IMR-90 (cell line): Measurements from ENCODE around the gene RRP36. TPM values are rescaled to one million over a fixed set of nuclear protein-coding genes. Genes with fewer than 3 reads are reported as not detected.

Experiments
- ATAC-seq: fragments of 200-7000 bp; cut with Tn5 transposase; 2 replicates; pipeline ENCODE4 v1.9.1; 2020; ENCODE audit warnings: low read depth, mild to moderate bottlenecking, moderate library complexity
- BruUV-seq: library from RNA; stranded (reverse); fragments of 400-500 nt; replicated peaks from 2 replicates; lab custom pipeline; 2021; lab: Mats Ljungman, UMichigan
- CTCF ChIA-PET: fragments of 300-600 bp; formaldehyde crosslinking; extraction: SDS; loops from one replicate; lab custom pipeline; 2021; ENCODE audit warnings: antibody characterized with exemption; lab: Yijun Ruan, JAX
- POLR2A ChIA-PET: fragments of 300-600 bp; sonication (Branson Sonifier 250); formaldehyde crosslinking; loops from one replicate; lab custom pipeline; 2022; ENCODE audit warnings: antibody characterized with exemption; ENCODE audit not compliant: unreplicated experiment; lab: Charles Lee
- DNase-seq: peaks from one replicate; pipeline ENCODE4 v3.0.0; 2013
- H2AFZ ChIP-seq: replicated peaks from 2 replicates; pipeline ENCODE3; 2013; ENCODE audit warnings: low read length, mild to moderate bottlenecking; ENCODE audit not compliant: poor library complexity
- H2AK5ac ChIP-seq: 2 replicates; pipeline ENCODE4 v1.6.1; 2013; ENCODE audit warnings: low read depth, low read length, inconsistent platforms
- H2AK9ac ChIP-seq: replicated peaks from 2 replicates; pipeline ENCODE3; 2013; ENCODE audit warnings: mild to moderate bottlenecking, low read depth, low read length, moderate library complexity; ENCODE audit not compliant: poor library complexity
- H2BK120ac ChIP-seq: 2 replicates; pipeline ENCODE4 v1.6.1; 2013; ENCODE audit warnings: low read depth, low read length, inconsistent platforms
- H2BK15ac ChIP-seq: 3 replicates; pipeline ENCODE4 v1.6.1; 2013; ENCODE audit warnings: low read depth, low read length, inconsistent platforms
- H2BK20ac ChIP-seq: 2 replicates; pipeline ENCODE4 v1.6.1; 2013; ENCODE audit warnings: low read depth, mild to moderate bottlenecking, inconsistent platforms, low read length, moderate library complexity
- H2BK5ac ChIP-seq: 2 replicates; pipeline ENCODE4 v1.6.1; 2013; ENCODE audit warnings: mild to moderate bottlenecking, low read depth, low read length, inconsistent platforms; ENCODE audit not compliant: poor library complexity, severe bottlenecking
- H3K14ac ChIP-seq: replicated peaks from 2 replicates; pipeline ENCODE4 v1.6.1; 2013; ENCODE audit warnings: low read depth, low read length, inconsistent platforms
- H3K18ac ChIP-seq: 2 replicates; pipeline ENCODE4 v1.6.1; 2013; ENCODE audit warnings: low read depth, low read length, control low read depth
- H3K23ac ChIP-seq: 2 replicates; pipeline ENCODE4 v1.6.1; 2013; ENCODE audit warnings: low read depth, low read length, inconsistent platforms
- H3K27ac ChIP-seq: 2 replicates; pipeline ENCODE4 v1.5.1; 2013; ENCODE audit warnings: mild to moderate bottlenecking, control low read depth, low read length; ENCODE audit not compliant: insufficient read depth
- H3K27me3 ChIP-seq: 2 replicates; pipeline ENCODE4 v1.6.1; 2013; ENCODE audit warnings: low read length; ENCODE audit not compliant: control insufficient read depth, insufficient read depth
- H3K36me3 ChIP-seq: 2 replicates; pipeline ENCODE4 v1.6.1; 2013; ENCODE audit warnings: low read length, mixed read lengths; ENCODE audit not compliant: control insufficient read depth, insufficient read depth
- H3K4ac ChIP-seq: 2 replicates; pipeline ENCODE4 v1.6.1; 2013; ENCODE audit warnings: low read depth, low read length, inconsistent platforms
- H3K4me1 ChIP-seq: 2 replicates; pipeline ENCODE4 v1.6.1; 2013; ENCODE audit warnings: low read length, mixed read lengths; ENCODE audit not compliant: control insufficient read depth, insufficient read depth
- H3K4me2 ChIP-seq: 2 replicates; pipeline ENCODE4 v1.6.1; 2013; ENCODE audit warnings: low read depth, mild to moderate bottlenecking, control low read depth, low read length, moderate library complexity
- H3K4me3 ChIP-seq: 2 replicates; pipeline ENCODE4 v1.5.1; 2013; ENCODE audit warnings: low read depth, mild to moderate bottlenecking, control low read depth, low read length, moderate library complexity; ENCODE audit not compliant: insufficient read depth
- H3K56ac ChIP-seq: 2 replicates; pipeline ENCODE4 v1.6.1; 2013; ENCODE audit warnings: low read length, inconsistent platforms; ENCODE audit not compliant: insufficient read depth; ENCODE audit errors: extremely low read depth
- H3K79me1 ChIP-seq, 2 experiments: 2 replicates each; pipeline ENCODE4 v1.6.1; 2013; ENCODE audit warnings: low read length in 2 of 2, inconsistent platforms in 1 of 2, low read depth in 1 of 2
- H3K9ac ChIP-seq: 2 replicates; pipeline ENCODE4 v1.6.1; 2013; ENCODE audit warnings: low read depth, low read length, control low read depth
- H3K9me1 ChIP-seq: 2 replicates; pipeline ENCODE4 v1.6.1; 2013; ENCODE audit warnings: low read length, inconsistent platforms; ENCODE audit not compliant: insufficient read depth
- H3K9me3 ChIP-seq: 2 replicates; pipeline ENCODE4 v1.6.1; 2013; ENCODE audit warnings: low read length; ENCODE audit not compliant: control insufficient read depth, insufficient read depth
- H4K20me1 ChIP-seq: 2 replicates; pipeline ENCODE4 v1.6.1; 2013; ENCODE audit warnings: low read length, inconsistent platforms; ENCODE audit not compliant: insufficient read depth
- H4K5ac ChIP-seq: 2 replicates; pipeline ENCODE4 v1.6.1; 2013; ENCODE audit warnings: mild to moderate bottlenecking, low read depth, low read length, control low read depth
- H4K8ac ChIP-seq, 2 experiments: 2 replicates each; pipeline ENCODE4 v1.6.1; 2013; ENCODE audit warnings: low read depth in 2 of 2, low read length in 2 of 2, control low read depth in 1 of 2, inconsistent platforms in 1 of 2
- H4K91ac ChIP-seq: 2 replicates; pipeline ENCODE4 v1.6.1; 2013; ENCODE audit warnings: low read depth, low read length, inconsistent platforms; ENCODE audit not compliant: insufficient read depth
- BHLHE40 ChIP-seq: fragments of 150-350 bp; IDR thresholded peaks from 2 replicates; pipeline ENCODE4 v1.6.1; 2016; ENCODE audit warnings: mild to moderate bottlenecking, low read depth, low read length
- CEBPB ChIP-seq: IDR thresholded peaks from 2 replicates; pipeline ENCODE4 v1.6.1; 2012; ENCODE audit warnings: low read depth, low read length, improper control_type of control experiment
- CHD1 ChIP-seq: IDR thresholded peaks from 2 replicates; pipeline ENCODE4 v1.6.1; 2012; ENCODE audit warnings: low read depth, low read length, improper control_type of control experiment
- CTCF ChIP-seq: conservative IDR thresholded peaks from 2 replicates; pipeline ENCODE4 v1.5.1; 2012; ENCODE audit warnings: mild to moderate bottlenecking, low read depth, low read length, improper control_type of control experiment
- ELK1 ChIP-seq: fragments of 150-350 bp; IDR thresholded peaks from 2 replicates; pipeline ENCODE4 v1.6.1; 2016; ENCODE audit warnings: low read depth, mild to moderate bottlenecking, low read length, moderate library complexity, borderline replicate concordance
- FOS ChIP-seq: fragments of 150-350 bp; IDR thresholded peaks from 2 replicates; pipeline ENCODE4 v1.6.1; 2016; ENCODE audit warnings: low read depth, low read length
- MAFK ChIP-seq: IDR thresholded peaks from 2 replicates; pipeline ENCODE4 v1.6.1; 2012; ENCODE audit warnings: low read depth, low read length, improper control_type of control experiment
- MAZ ChIP-seq: IDR thresholded peaks from 2 replicates; pipeline ENCODE4 v1.6.1; 2012; ENCODE audit warnings: low read depth, mild to moderate bottlenecking, low read length, improper control_type of control experiment, moderate library complexity, borderline replicate concordance
- MXI1 ChIP-seq: IDR thresholded peaks from 2 replicates; pipeline ENCODE4 v1.6.1; 2012; ENCODE audit warnings: low read depth, mild to moderate bottlenecking, low read length, moderate library complexity, borderline replicate concordance
- NFE2L2 ChIP-seq: fragments of 150-350 bp; IDR thresholded peaks from 2 replicates; pipeline ENCODE4 v1.6.1; 2016; ENCODE audit warnings: low read depth, mild to moderate bottlenecking, low read length
- POLR2A ChIP-seq: IDR thresholded peaks from 2 replicates; pipeline ENCODE4 v1.6.1; 2012; ENCODE audit warnings: mild to moderate bottlenecking, low read depth, low read length
- RAD21 ChIP-seq: IDR thresholded peaks from 2 replicates; pipeline ENCODE4 v1.6.1; 2012; ENCODE audit warnings: low read length, improper control_type of control experiment
- RCOR1 ChIP-seq: IDR thresholded peaks from 2 replicates; pipeline ENCODE4 v1.6.1; 2012; ENCODE audit warnings: mild to moderate bottlenecking, low read length, improper control_type of control experiment; ENCODE audit not compliant: insufficient replicate concordance
- RFX5 ChIP-seq: IDR thresholded peaks from 2 replicates; pipeline ENCODE4 v1.8.0; 2012; ENCODE audit warnings: low read depth, mild to moderate bottlenecking, low read length, moderate library complexity
- SMC3 ChIP-seq: fragments of 150-350 bp; IDR thresholded peaks from 2 replicates; pipeline ENCODE4 v1.6.1; 2016; ENCODE audit warnings: low read depth, mild to moderate bottlenecking, antibody characterized with exemption, low read length, moderate library complexity
- USF2 ChIP-seq: fragments of 150-350 bp; IDR thresholded peaks from 2 replicates; pipeline ENCODE4 v1.6.1; 2017; ENCODE audit warnings: mild to moderate bottlenecking, antibody characterized with exemption, low read length, low read depth
- WGBS, 2 experiments: methylation state at CpG; one replicate each; pipeline versions ENCODE4 v1.1.5 to v1.1.7; 2013; ENCODE audit warnings: missing lambda C conversion rate in 2 of 2; ENCODE audit not compliant: insufficient read length in 1 of 2; ENCODE audit errors: extremely low coverage in 2 of 2; 5-methylcytosine and 5-hydroxymethylcytosine counted together
- dilution Hi-C: fragments of 300-500 bp; cut with HindIII; formaldehyde crosslinking; loops from one replicate; pipeline ENCODE4 v1.14.3; 2018; ENCODE audit warnings: low sequenced_read_pairs; ENCODE audit not compliant: unreplicated experiment
- in situ Hi-C: fragments of 300-500 bp; cut with MboI; formaldehyde crosslinking; loops from 3 replicates; pipeline ENCODE4 v1.14.3; 2019; ENCODE audit warnings: low sequenced_read_pairs, inconsistent platforms, mixed read lengths
- intact Hi-C: fragments of 100-400 bp; cut with micrococcal nuclease; formaldehyde crosslinking; loops from 2 replicates; pipeline ENCODE4 v1.10.0; 2022
- polyA plus RNA-seq, 3 experiments: library from polyadenylated mRNA; depleted of rRNA; stranded (reverse); fragments of >200 nt; gene quantifications; 2 replicates each; pipeline ENCODE4 v1.2.3, GENCODE V29; 2012; ENCODE audit warnings: low replicate concordance in 1 of 3
- total RNA-seq: library from RNA; depleted of rRNA; stranded (reverse); fragments of >200 nt; gene quantifications from 2 replicates; pipeline ENCODE4 v1.2.3, GENCODE V29; 2012

Gene RRP36
- total and polyA plus RNA-seq, 2 of the 4 experiments (the other 2 are of a cell fraction) = 54.3 to 106 TPM

- Histone ChIP-seq H3K9me1 (0 out of 2 replicates have a peak, but pooled peaks cover 4% of the 10 kb centered on the region), H3K27ac (no peak overlapping the region), H3K4ac (no peak overlapping the region), H3K79me1 (peaks cover 29 to 45% of the 10 kb centered on the region in 2 experiments), H4K5ac (no peak overlapping the region), H2AFZ (no peak overlapping the region), H3K18ac (no peak overlapping the region), H3K27me3 (no peaks in the 10 kb centered on the region), H3K4me3 (no peak overlapping the region), H3K4me2 (no peak overlapping the region), H2AK5ac (no peak overlapping the region), H3K23ac (no peak overlapping the region), H3K4me1 (peaks cover 2% of the 10 kb centered on the region; the same call in 1 of the 2 replicates), H3K9ac (no peak overlapping the region), H2AK9ac (no peak overlapping the region), H3K14ac (no peak overlapping the region), H2BK5ac (no peak overlapping the region), H4K20me1 (peaks cover 17% of the 10 kb centered on the region), H3K9me3 (no peaks in the 10 kb centered on the region), H4K8ac (no peak overlapping the region), H2BK120ac (no peak overlapping the region), H3K56ac (no peak overlapping the region), H2BK20ac (no peak overlapping the region), H2BK15ac (no peak overlapping the region), H3K36me3 (peaks cover 53% of the 10 kb centered on the region), H4K91ac (no peak overlapping the region)
- dilution Hi-C loops = no loop called here
- no CpG with 5 or more reads among the region's 5 CpGs for WGBS, 2 experiments
- no peak for TF ChIP-seq MAZ
- no peak for TF ChIP-seq RAD21
- TF ChIP-seq SMC3 = no peak
- TF ChIP-seq ELK1 = no peak
- no peak for TF ChIP-seq BHLHE40
- no peak for TF ChIP-seq NFE2L2
- no peak for TF ChIP-seq RCOR1
- no peak for TF ChIP-seq USF2
- TF ChIP-seq CHD1 = no peak
- TF ChIP-seq CEBPB = no peak
- no peak for TF ChIP-seq POLR2A
- no peak for TF ChIP-seq MXI1
- no peak for TF ChIP-seq RFX5
- TF ChIP-seq FOS = no peak
- TF ChIP-seq MAFK = no peak
- no peak for TF ChIP-seq CTCF
- DNase-seq = no peak
- POLR2A ChIA-PET = no interaction called here
- intact Hi-C loops = no loop called here
- CTCF ChIA-PET = no interaction called here
- ATAC-seq = no peak
- no TSS peak for BruUV-seq
- in situ Hi-C loops = no loop called here
Measured at GRCh38 chr6:43026365-43026764, 4.9 kb downstream of the RRP36 start.
